ENCODE data around the gene CYFIP1.

DNA sequence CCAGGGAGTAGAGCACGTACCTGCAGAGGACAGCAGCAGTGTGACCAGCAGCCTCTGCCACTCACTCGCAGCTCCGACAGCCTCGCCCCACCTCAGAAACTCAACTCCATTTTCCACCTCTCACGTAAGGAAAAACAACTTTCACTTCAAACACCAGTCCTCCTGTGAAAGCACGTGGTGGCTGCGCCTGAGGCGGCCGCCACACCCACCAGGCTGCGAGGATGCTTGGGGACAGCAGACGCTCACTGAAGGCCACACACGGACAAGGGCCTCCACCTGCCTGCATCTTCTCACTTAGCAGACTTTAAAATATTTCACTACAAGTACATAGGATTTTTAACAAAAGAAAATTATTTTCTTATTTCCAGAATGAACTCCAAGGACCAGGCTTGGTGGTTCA lies 67.9 kb downstream of the CYFIP1 start:
- TF ChIP-seq BRCA1 (IDR thresholded peaks at IDR 0.05; ENCODE audit: low read depth, low read length) (no peak), TAF1 (IDR thresholded peaks at IDR 0.05; ENCODE audit: borderline replicate concordance, low read depth, low read length) (no peak), STAT3 (IDR thresholded peaks at IDR 0.05; ENCODE audit: low read depth, low read length) (no peak), RAD21 (IDR thresholded peaks at IDR 0.05; ENCODE audit: insufficient read depth, low read depth, low read length) (no peak), NFYB (IDR thresholded peaks at IDR 0.05; ENCODE audit: insufficient read depth, low read depth, low read length) (no peak), SP1 (IDR thresholded peaks at IDR 0.05; ENCODE audit: low read depth, low read length) (no peak), GABPA (IDR thresholded peaks at IDR 0.05; ENCODE audit: low read depth) (no peak), TCF3 (IDR thresholded peaks at IDR 0.05; ENCODE audit: borderline replicate concordance, insufficient read depth, low read depth, low read length) (no peak)
- TF ChIP-seq, protein P1, sequence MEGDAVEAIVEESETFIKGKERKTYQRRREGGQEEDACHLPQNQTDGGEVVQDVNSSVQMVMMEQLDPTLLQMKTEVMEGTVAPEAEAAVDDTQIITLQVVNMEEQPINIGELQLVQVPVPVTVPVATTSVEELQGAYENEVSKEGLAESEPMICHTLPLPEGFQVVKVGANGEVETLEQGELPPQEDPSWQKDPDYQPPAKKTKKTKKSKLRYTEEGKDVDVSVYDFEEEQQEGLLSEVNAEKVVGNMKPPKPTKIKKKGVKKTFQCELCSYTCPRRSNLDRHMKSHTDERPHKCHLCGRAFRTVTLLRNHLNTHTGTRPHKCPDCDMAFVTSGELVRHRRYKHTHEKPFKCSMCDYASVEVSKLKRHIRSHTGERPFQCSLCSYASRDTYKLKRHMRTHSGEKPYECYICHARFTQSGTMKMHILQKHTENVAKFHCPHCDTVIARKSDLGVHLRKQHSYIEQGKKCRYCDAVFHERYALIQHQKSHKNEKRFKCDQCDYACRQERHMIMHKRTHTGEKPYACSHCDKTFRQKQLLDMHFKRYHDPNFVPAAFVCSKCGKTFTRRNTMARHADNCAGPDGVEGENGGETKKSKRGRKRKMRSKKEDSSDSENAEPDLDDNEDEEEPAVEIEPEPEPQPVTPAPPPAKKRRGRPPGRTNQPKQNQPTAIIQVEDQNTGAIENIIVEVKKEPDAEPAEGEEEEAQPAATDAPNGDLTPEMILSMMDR (IDR thresholded peaks at IDR 0.05 in 2 of 3, conservative IDR thresholded peaks at IDR 0.05 in 1 of 3; ENCODE audit: control insufficient read depth in 2 of 3, extremely low read depth in 1 of 3, insufficient read depth in 1 of 3, low read depth in 3 of 3, low read length in 3 of 3), result no peak

Data from GM12878 (cell line).